Measurements from ENCODE around the gene ZFP14.

ZFP14 gene

DNA sequence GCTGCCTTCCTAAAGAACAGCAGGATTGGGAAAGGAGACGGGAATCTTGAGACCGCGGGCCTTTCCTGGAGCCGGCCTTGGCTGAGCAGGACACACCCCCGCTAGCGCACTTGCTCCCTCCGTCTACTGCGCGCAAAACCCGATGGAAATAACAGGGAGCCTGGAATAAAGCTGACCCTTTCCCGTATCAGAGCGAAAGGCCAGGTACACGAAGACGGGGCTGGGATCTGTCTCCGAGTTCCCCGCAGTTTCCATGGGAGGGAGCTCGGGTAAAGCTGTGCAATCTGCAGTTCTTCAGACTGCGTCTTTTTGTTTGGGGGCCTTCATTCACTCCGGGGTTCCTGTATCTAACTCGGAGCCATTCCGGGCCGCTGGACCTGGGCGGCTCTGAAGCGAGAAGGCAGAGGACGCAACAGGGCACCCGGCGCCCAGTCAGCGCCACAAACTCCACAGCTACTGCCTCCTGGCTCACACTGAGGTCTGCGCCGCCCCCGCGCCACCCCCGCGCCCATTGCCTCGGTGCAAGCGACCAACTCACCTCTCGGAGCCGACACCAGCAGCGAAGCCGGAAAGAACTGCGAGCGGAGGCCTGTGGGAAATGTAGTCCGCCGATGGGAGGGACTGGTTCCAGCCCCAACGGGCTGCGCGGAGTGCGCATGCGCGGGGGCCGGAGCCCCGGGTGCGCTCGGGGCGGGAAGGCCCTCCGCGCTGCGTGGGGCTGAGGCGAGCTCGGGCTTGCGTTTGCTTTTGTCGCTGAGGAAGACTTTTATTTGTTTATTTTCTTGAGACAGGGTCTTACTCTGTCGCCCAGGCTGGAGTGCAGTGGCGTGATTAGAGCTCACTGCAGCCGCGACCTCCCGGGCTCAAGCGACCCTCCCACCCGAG is at the start of gene ZFP14:
TSS of gene ZFP14 (minus strand) at position 577 of the 885 bp plus-strand sequence. CDS start 11,309 bp downstream, outside the sequence.
- DNase-seq, result peak; percentile 87

DNA sequence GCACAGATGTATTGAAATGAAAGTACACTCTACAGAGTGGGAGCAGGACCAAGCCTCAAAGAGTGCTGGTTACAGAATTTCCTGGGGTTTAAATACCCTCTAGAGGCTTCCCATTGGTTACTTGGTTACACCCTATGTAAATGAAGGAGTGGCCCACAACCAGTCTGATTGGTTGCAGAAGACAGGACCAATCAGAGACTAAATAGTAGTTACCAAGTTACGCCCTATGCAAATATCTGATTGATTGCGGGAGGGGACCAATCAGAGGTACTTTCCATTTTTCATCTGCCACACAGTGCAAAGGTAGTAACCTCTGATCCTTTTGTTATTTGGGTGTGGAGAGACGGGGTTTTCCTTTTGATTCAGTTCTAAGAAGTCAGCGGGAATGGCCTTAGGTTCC is 44.9 kb upstream of the ZFP14 start:
- DNase-seq, result no peak

DNA sequence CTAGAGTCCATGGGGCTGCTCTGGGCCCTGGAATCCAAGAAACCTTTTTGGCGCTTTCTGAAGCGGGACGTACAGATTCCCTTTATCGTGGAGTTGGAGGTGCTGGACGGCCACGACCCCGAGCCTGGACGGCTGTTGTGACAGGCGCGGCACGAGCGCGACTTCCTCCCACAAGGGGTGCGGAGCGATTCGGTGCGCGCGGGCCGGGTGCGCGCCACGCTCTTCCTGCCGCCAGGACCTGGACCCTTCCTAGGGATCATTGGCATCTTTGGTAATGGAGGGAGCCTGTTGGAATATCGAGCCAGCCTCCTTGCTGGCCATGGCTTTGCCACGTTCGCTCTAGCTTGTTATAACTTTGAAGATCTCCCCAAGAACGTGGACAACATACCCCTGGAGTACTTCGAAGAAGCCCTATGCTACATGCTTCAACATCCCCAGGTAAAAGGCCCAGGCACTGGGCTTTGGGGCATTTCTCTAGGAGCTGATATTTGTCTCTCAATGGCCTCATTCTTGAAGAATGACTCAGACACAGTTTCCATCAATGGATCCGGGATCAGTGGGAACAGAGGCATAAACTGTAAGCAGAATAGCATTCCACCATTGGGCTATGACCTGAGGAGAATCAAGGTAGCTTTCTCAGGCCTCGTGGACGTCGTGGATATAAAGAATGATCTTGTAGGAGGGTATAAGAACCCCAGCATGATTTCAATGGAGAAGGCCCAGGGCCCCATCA is 42.9 kb upstream of the ZFP14 start:
- DNase-seq, result no peak

DNA sequence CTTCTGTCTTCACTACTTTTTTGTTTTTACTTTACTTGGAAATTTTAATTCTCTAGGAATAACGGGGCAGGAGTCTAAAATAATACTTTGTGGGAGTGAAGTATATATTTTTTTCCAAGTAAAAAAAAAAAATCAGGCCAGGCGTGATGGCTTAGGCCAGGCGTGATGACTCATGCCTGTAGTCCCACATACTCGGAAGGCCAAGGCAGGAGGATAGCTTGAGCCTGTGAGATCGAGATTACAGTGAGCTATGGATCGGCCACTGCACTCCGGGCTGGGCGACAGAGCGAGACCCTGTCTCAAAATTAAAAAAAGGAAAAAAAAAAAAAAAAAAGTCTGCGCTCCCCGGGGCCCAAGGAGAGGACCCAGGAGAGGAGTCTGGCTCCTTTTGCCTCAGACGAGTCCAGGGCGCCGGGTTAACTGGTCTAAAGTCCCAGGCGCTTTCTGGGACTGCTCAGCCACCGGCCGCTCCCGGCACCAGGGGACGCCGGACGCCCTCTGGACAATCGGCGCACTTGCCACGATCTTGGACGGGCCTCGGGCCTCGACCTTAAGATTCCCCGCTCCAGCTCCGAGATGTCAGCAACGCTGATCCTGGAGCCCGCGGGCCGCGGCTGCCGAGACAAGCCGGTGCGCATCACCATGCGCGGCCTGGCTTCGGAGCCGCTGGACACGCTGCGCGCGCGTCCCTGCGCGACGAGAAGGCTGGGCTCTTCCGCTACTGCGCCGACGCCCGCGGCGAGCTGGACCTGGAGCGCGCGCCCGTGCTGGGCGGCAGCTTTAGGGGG is 42.2 kb upstream of the ZFP14 start:
- no peak for DNase-seq

DNA sequence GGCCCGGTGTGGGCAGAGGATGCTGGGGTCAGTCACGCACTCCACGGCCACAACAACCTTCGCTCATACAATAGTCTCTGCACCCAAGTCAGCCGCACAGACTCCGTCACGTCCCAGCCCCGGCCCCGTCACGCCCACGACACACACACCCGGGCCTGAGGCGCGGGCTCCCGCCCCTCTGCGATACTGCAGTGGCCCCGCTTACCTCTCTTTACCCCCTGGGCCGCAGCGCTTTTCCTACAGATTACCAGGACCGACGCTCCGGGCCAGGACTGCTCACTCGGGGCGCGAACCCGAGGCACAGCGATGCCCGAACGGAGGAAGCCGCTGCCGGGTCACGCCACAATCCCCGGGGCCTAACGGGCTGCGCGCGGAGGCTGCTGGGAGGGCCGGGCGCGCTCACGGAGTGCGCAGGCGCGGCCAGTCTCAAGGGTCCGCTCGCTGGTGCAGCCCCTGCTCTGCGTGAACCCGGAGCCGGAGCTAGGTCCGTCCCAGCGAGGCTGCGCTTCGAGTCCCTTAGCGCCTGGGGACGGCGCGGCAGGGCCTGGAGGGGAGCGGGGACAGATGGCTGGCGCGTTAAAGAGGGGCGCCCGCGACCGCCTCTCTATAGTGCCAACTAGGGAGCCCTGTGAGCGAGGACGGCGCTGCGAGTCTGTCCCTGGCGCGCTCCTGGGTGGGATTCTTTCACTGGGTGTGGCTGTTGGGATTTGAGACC is 39.4 kb upstream of the ZFP14 start, which contains the start of gene ZFP82:
TSS of gene ZFP82 (minus strand) at position 358 of the 715 bp plus-strand sequence. CDS start 8,855 bp downstream, outside the sequence.
- DNase-seq, result no peak

DNA sequence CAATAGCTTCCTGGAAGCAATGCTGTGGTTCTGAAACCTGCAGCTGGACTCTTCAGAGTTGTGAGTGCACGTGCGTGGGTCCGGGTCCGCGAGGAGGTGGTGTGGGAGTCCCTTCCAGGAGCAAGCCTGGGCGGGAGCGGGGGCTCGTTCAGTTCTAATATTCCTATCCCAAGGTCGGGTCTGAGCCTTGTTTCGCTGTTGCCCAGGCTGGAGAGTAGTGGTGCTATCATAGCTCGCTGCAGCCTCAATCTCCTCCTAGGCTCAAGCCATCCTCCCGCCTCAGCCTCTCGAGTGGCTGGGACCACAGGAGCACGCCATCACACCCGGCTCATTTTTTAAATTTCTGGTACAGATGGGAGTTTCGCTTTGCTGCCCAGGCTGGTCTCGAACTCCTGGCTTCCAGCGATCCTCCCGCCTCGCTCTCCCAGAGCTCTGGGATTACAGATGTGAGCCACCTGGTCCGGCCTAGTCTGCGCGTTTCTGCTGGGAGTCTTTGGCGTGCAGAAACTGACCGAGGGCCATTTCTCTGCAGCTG is 38.8 kb upstream of the ZFP14 start:
- DNase-seq, result no peak

DNA sequence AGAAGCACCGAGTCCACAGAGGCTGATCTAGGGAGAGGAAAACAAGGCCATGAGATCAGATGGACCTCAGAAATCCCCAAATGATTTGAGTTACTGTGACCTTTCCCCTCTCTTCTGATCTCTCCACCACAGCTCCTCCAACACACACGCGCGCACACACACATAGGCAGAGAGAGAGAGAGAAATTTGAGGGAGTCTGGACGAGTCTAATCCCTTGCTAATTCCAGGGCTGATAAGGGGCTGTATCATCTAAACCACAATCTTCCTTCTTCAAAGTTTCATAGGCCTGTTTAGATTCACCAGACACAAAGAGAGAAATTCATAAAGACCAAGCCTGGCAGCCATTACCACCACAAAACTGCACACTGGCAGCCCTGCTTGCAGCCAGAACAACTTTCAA is 30.8 kb upstream of the ZFP14 start:
- DNase-seq, result no peak

DNA sequence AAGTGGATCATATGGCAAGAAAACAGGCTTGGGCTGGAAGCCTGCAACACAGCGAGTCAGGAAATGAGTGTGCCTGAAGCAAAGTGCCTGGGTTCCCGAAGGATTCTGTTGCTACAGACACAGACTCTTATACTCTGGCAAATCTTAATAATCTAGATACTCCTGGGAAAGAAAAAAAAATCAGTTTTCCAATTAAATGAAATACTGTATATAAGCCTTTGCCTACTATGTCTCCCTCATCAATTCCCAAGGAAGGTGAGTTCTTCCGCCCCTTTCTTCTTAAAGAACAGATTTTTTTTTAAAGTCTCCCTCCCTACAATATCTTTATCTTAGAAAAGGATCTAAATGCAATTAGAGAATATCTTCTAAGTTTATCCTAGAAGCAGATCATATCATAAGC is 29.1 kb upstream of the ZFP14 start:
- no peak for DNase-seq

DNA sequence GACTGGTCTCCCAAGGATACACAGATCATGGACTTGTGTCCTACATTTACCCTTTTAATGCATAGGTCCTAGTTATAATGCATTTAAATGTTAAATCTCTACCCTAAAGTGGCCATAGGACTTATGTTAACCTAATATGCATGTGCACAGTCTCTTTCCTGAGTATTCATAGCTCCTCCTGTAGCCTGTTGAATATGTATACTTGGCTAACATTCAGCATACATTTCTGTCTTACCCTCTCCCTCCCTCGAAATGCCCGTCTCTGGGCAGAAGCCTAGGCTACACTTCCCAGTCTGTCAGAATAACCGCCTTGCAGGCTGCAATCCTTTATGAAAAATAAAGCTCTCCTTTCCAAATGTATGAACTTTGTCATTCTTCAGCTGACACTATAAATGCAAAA is 25.5 kb upstream of the ZFP14 start:
- DNase-seq, result no peak

DNA sequence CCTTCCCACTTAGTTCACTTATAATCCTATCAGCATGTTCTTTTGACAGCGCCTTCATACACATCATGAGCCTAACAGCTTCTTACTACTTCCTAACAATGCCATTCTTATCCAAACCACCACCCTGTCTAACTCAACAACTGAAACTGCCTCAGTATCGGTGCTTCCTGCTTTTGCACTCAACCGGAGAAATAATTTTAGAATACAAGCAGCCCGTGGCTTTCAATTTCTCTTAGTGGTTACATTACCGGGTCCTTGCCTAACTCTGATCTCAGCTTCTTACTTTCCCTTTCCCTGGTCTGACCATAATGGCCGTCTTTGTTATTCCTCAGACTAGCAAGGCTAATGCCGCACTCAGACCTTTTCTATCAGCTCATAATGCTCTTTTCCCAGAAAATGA is 22.5 kb upstream of the ZFP14 start:
- DNase-seq, result no peak

DNA sequence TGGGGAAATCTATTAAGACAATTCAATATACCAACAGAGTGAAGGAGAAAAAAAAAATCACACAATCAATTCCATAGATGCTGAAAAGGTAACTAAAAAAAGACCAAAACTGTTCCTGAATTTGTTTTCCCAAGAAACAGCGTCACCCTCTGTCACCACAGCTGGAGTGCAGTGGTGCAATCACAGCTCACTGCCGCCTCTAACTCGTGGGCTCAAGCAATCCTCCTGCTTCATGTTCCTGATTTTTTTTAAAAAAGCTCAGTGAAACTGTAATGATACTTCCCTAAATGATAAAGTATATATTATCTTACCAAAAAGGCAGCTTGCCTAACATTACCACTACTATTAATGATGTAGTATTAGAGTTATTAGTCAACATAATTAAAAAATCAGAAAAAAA is 19.6 kb upstream of the ZFP14 start:
- DNase-seq, result no peak

DNA sequence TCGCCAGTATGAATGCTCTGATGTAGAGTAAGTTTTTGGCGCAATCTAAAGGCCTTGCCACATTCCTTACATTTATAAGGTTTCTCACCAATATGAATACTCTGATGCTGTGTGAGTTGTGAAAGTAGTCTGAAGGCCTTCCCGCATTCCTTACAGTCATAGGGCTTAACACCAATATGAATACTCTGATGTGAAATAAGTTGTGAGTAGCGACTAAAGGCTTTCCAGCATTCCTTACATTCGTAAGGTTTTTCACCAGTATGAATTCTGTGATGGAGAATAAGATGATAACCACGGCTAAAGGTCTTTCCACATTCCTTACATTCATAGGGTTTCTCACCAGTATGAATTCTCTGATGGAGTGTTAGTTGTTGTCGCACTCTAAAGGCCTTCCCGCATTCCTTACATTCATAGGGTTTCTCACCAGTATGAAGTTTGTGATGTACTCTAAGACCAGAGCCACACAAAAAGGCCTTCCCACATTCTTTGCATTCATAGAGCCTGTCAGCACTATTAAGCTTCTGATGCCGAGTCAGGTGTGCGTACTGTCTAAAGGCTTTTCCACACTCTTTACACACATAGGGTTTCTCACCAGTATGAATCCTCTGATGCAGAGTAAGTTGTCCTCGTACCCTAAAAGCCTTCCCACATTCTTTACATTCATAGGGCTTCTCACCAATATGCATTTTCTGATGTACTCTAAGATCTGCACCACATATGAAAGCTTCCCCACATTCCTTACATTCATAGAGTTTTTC is 14.1 kb upstream of the ZFP14 start:
- DNase-seq, result no peak

DNA sequence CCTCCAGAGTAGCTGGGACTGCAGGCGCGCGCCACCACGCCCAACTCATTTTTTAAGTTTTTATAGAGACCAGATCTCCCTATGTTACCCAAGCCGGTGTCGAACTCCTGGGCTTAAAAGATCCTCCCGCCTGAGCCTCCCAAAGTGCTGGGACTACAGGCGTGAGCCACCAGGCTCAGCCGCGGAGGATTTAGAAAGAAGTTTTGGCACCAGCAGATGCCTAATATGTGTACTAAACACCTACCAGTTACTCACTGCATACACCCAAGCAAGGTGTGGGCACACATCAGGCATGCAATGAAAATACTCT is 464 bp upstream of the ZFP14 start:
- DNase-seq, result no peak

DNA sequence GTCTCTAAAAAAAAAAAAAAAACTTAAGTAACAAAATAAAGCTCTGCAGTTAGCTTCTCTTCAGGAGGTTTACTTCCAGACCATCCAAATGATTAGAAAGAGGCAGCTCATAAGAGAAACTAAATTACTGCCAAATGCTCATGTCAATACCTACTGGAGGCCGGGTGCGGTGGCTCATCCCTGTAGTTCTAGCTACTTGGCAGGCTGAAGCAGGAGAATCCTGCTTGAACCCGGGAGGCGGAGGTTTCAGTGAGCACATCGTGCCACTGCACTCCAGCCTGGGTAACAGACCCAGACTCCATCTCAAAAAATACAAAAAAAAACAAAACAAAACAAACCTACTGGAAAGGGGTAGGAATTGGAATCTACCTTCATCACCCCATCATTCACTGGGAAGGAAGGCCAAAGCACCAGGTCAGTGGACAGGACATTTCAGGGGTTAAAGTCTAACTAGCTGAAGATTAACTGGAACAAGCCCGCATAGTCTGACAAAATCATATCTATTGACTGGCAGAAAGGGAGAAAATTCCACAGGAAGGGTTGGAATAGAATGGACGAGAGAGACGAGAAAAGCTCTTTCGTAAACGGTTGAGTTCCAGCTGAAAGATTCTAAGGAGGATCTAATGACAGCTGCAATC is 1.3 kb downstream of the ZFP14 start:
- no peak for DNase-seq

DNA sequence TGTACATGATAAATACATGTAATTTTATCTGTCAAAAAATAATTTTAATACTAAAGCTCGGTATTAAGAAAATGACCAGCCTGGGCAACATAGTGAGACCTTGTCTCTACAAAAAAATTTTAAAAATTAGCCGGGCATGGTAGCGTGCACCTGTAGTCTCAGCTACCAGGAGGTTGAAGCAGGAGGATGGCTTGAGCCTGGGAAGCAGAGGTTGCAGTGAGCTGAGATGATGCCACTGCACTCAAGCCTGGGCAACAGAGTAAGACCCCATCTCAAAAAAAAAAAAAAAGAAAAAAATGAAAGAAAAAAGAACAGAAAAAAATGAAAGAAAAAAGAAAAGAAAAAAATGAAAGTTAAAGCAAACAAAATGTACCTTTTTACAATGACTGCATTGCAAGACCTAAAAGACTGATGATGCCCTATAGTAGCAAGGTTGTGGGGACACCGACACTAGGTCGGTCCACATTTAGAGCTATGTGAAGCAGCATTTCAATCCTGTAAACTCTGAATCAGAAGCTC is 5.3 kb downstream of the ZFP14 start:
- no peak for DNase-seq

DNA sequence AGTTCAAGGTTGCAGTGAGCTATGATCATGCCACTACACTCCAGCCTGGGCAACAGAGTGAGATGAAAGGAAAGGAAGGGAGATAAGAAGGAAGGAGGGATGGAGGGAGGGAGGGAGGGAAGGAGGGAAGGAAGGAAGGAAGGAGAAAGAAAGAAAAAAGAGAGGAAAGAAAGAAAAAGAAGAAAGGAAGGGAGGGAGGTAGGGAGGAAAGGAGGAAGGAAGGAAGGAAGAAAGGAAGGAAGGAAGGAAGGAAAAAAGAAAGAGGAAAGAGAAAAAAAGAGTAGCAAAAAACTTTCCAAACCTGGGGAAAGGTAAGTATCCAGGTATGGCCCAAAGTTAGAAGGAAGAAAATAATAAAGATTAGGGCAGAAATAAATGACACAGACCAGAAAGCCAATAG is 7.1 kb downstream of the ZFP14 start:
- no peak for DNase-seq

DNA sequence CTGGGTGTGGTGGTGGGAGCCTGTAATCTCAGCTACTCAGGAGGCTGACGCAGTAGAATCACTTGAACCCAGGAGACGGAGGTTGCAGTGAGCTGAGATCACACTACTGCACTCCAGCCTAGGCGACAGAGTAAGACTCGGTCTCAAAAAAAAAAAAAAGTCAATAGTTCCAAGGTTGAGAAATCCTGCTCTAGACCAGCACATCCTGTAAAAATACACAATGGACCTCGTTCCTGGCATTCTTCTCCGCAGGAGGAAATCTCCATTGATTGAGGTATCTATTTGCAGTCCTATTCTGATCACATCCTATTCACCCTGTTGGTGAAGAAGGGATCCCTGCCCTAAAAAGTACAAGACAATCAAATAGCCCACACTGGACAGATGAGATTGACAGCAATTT is 15.2 kb downstream of the ZFP14 start:
- no peak for DNase-seq

DNA sequence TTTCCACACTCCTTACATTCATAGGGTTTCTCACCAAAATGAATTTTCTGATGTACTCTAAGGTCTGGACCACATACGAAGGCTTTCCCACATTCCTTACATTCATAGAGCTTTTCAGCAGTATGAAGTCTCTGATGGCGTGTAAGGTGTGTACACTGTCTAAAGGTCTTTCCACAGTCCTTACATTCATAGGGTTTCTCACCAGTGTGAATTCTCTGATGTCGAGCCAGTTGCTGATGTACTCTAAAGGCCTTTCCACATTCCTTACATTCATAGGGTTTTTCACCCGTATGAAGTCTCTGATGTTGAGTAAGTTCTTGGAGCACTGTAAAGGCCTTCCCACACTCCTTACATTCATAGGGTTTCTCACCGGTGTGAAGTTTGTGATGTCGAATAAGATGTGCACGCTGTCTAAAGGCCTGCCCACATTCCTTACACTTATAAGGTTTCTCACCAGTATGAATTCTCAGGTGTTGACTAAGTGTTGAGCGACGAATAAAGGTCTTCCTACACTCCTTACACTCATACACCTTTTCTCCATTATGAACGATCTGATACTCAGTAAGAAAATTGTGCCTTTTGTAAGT is 38.1 kb downstream of the ZFP14 start:
- no peak for DNase-seq

DNA sequence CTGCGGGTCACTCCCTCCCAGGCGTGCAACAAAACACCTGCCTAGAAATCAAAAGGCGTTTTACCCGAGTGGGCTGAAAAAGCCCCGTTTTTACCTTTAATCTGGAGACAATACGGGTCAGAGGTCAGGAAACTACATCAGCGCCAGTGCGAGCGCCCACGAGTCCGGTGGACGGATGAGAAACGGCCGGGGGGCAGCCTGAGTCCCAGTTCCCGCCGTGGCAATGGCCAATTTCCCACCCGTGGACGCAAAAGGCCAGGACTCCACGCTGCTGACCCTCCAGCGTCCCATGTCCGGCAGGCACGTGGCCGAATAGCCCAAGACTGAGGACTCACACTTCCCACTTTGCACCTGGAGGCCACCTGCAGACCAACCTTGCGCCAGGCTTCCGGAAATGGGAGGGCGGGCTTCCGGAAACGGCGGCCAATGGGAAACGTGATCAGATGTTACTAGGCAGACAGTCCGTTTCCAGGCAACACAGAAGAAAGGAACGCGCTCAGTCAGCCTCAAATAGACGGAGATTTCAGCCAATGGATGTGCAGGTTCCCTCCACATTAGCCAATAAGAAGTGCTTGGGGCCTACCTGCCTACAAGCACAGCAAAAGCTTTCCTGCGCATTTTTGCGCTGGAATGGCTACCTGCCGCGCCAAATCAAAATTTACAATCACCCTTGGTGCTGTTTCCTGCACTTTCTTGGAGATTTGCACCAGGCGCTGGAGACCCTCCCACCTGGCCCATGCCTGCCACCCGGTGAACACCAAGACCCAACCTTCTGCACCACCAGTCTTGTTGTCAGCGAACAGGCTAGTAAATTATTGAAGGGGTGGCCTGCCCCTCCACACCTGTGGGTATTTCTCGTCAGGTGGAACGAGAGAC is 47.4 kb downstream of the ZFP14 start:
- DNase-seq, result peak; percentile 80

DNA sequence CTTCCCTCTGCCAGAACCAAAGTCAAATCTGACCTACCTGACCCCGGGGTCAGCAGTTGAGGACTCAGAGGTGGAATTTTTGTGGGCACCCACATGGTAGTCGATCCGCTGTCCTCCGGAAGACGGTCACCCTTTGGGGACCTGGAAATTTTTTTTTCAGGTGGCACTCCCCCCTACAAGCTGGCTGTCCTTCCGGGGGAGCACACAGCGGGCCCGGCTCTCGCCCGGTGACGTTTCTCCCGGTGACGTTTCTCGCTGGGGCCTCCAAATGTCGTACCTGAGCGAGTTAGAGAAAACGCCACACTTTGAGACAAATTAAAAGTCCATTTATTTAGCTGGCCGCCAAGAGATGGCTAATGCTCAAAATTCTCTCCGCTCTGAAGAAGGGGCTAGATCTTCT is 48.8 kb downstream of the ZFP14 start:
- no peak for DNase-seq
